Tibial artery (tissue), 4 donors: ENCODE results near the gene CLCN7.

ENCODE experiments used
- DNase-seq, 2 donors: peaks; one replicate each; pipeline ENCODE4 v3.0.0-alpha.2; 2019
- H3K27ac ChIP-seq, 2 donors: fragments of 200-600 bp; sonication (generic) in 1 of 2; 1 replicate in 1 of 2; 2 replicates in 1 of 2; pipeline ENCODE4 v1.5.1; 2018 to 2019; ENCODE audit warnings: mild to moderate bottlenecking in 1 of 2
- H3K27me3 ChIP-seq, 2 donors: fragments of 200-600 bp; sonication (generic) in 1 of 2; one replicate each; pipeline versions ENCODE4 v1.5.1 to v1.6.0; 2016 to 2019
- H3K36me3 ChIP-seq, 3 donors: fragments of 200-600 bp; sonication (generic) in 2 of 3; one replicate each; pipeline ENCODE4 v1.5.1; 2016 to 2019; ENCODE audit warnings: mild to moderate bottlenecking in 2 of 3
- H3K4me1 ChIP-seq, 4 donors: fragments of 200-600 bp; sonication (generic) in 2 of 4; 1 replicate in 3 of 4; 2 replicates in 1 of 4; pipeline ENCODE4 v1.5.1; 2016 to 2019
- H3K4me3 ChIP-seq, 2 donors: fragments of 200-600 bp; sonication (generic) in 1 of 2; 1 replicate in 1 of 2; 2 replicates in 1 of 2; pipeline ENCODE4 v1.5.1; 2018 to 2019; ENCODE audit warnings: mild to moderate bottlenecking in 2 of 2
- H3K9me3 ChIP-seq, 3 donors: fragments of 200-600 bp; sonication (generic) in 1 of 3; one replicate each; pipeline ENCODE4 v1.5.1; 2016 to 2019
- intact Hi-C: fragments of 100-400 bp; cut with DNase I; formaldehyde crosslinking; loops from one replicate; pipeline ENCODE4 v1.15.0; 2023; ENCODE audit warnings: low total_unique reads
- TF ChIP-seq, protein P1 (sequence below), 2 experiments: fragments of 200-600 bp in 1 of 2; fragments of 450-650 bp in 1 of 2; IDR thresholded peaks; one replicate each; pipeline ENCODE4 v1.5.1; 2017 to 2019; ENCODE audit warnings: antibody characterized with exemption in 2 of 2, mild to moderate bottlenecking in 1 of 2, moderate library complexity in 1 of 2

Gene CLCN7

DNA sequence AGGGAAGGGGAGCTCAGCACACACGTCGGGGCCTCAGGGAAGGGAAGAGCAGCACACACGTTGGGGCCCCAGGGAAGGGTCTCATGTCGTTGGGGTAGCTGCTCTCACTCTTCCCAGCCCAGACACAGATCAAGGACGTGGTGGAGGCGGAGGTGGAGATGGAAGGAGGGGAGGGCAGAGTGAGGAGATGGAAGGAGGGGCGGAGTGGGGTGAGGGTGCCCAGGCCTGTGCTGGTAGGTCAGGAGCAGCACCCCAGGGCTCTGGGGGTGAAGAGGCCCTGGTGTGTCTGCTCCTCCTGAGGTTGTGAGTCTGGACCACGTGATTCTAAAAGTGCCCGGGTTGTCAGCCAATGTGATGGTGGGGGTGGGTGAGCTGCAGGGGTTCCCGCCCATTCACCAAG is 14.9 kb downstream of the CLCN7 start:
- intact Hi-C loops: loop anchor here (5.0 kb wide), 1 partner anchor 707 kb away; no protein-coding TSS in a partner anchor
- H3K36me3 ChIP-seq: peaks cover 42 to 86% (median 57%) of the 10 kb centered on the region in 3 donors
- H3K27me3 ChIP-seq: no peaks in the 10 kb centered on the region
- H3K9me3 ChIP-seq: no peaks in the 10 kb centered on the region
- DNase-seq: no peak
- TF ChIP-seq, protein P1, sequence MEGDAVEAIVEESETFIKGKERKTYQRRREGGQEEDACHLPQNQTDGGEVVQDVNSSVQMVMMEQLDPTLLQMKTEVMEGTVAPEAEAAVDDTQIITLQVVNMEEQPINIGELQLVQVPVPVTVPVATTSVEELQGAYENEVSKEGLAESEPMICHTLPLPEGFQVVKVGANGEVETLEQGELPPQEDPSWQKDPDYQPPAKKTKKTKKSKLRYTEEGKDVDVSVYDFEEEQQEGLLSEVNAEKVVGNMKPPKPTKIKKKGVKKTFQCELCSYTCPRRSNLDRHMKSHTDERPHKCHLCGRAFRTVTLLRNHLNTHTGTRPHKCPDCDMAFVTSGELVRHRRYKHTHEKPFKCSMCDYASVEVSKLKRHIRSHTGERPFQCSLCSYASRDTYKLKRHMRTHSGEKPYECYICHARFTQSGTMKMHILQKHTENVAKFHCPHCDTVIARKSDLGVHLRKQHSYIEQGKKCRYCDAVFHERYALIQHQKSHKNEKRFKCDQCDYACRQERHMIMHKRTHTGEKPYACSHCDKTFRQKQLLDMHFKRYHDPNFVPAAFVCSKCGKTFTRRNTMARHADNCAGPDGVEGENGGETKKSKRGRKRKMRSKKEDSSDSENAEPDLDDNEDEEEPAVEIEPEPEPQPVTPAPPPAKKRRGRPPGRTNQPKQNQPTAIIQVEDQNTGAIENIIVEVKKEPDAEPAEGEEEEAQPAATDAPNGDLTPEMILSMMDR (IDR thresholded peaks at IDR 0.05): no peak
- H3K4me1 ChIP-seq: no peaks in the 10 kb centered on the region
- H3K4me3 ChIP-seq: no peak overlapping the region
- H3K27ac ChIP-seq: no peak overlapping the region

DNA sequence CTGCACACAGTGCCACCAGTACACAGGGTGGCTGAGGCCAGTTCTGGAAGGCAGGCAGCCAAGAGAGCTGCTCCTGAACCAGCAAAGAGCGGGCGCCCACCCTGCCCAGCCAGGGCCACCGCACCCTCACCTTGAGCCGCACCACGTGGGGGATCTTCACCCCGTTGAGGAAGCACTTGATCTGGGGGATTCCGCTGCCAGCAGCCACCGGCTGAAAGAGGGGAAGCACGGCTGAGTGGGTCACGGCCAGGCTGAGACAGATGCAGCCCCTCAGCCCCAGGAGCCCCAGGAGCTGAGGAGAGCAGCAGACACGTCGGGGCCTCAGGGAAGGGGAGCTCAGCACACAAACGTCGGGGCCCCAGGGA is 15.9 kb downstream of the CLCN7 start:
- no peak for DNase-seq
- no peaks in the 10 kb centered on the region for H3K27me3 ChIP-seq
- H3K4me3 ChIP-seq: no peak overlapping the region
- no peak overlapping the region for H3K27ac ChIP-seq
- TF ChIP-seq, protein P1 (IDR thresholded peaks at IDR 0.05): no peak
- H3K9me3 ChIP-seq: no peaks in the 10 kb centered on the region
- intact Hi-C loops: no loop called here
- no peaks in the 10 kb centered on the region for H3K4me1 ChIP-seq
- H3K36me3 ChIP-seq: peaks cover 48 to 86% (median 67%) of the 10 kb centered on the region in 3 donors

DNA sequence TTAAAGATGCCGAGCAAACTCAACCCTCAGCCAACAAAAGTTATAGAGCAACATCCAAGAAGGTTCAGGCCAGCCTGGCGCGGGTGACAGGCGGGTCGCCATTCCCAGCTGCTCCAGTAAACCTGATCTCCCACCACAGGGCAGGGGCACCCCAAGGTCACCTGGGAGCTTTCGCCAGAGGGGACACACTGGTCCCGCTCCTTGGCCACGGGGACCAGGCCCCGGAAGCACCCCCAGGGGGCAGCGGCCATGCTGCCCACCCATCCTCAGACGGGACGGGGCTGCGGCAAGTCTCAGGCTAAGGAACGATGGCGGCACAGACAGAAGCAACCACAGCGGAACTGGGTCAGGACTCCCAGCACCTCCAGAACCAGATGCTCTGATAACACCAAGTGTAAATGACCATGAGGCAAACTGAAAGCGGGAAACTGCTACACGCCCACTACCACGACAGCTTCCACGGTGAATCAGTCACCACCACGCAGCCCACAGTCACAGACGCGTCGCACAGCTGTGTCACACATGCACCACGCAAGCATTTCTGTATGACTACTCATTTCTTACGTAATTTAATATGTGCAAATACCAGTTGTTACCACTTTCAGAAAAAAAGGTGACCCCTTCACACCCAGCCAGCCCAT is 16.4 kb downstream of the CLCN7 start:
- H3K4me1 ChIP-seq: no peaks in the 10 kb centered on the region
- H3K27ac ChIP-seq: no peak overlapping the region
- intact Hi-C loops: no loop called here
- H3K36me3 ChIP-seq: peaks cover 53 to 86% (median 72%) of the 10 kb centered on the region in 3 donors
- H3K27me3 ChIP-seq: no peaks in the 10 kb centered on the region
- TF ChIP-seq, protein P1 (IDR thresholded peaks at IDR 0.05): no peak
- H3K9me3 ChIP-seq: no peaks in the 10 kb centered on the region
- no peak for DNase-seq
- no peak overlapping the region for H3K4me3 ChIP-seq

DNA sequence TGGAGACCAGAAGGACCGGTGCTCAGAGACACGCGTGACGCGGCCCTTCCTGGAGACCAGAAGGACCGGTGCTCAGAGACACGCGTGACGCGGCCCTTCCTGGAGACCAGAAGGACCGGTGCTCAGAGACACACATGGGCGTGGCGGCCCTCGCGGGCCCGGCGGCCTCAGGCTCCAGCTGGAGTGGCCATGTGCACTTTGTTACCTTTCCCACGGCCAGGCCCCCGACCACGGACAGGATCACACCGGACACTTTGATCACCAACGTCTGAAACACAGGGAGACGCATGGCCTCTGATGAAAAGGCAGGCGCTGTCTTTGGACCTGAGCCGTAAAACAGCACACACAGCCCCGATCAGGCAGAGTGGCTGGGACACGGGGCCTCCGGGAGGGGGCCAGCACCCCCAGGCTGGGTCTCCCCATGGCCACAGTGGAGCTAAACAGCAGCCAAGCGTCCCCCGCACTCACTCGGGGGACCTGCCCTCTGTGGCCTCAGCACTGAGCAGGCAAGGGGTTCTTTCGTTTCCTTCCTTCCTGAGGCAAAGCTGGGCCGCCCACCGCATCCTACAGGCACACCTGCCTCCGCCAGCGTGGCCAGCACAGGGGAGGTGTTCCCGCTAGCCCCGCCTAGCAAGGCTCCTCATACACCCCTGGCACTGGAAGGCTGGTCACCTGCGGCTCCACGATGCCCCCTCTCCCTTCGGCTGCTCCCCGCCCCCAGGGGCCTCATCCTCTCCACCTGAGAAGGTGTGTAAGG is 17.2 kb downstream of the CLCN7 start:
- TF ChIP-seq, protein P1 (IDR thresholded peaks at IDR 0.05): no peak
- Histone ChIP-seq H3K9me3 (no peaks in the 10 kb centered on the region), H3K4me3 (no peak overlapping the region), H3K36me3 (peaks cover 61 to 88% (median 80%) of the 10 kb centered on the region in 3 donors), H3K27me3 (no peaks in the 10 kb centered on the region), H3K4me1 (no peaks in the 10 kb centered on the region), H3K27ac (no peak overlapping the region)
- no peak for DNase-seq
- intact Hi-C loops: no loop called here

DNA sequence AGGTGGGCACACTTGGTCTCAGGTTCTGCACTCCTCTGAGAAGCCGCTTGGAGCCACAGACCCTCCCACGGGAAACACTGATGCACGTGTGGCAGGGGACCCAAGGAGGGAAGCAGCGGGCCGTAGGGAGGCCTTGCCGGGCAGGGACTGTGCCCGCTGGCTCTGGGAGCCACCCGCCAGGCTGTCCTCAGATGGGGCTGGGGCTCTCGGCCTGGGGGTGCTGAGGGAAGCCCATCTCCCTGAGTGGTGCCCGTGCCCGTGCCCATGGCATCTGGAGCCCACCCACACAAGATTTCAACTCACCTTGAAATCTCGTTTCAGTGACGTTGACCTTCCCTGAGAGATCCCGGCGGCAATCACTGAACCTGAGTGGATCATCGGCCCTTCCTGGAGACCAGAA is 17.9 kb downstream of the CLCN7 start:
- no peaks in the 10 kb centered on the region for H3K4me1 ChIP-seq
- TF ChIP-seq, protein P1 (IDR thresholded peaks at IDR 0.05): no peak
- H3K36me3 ChIP-seq: peaks cover 68 to 94% (median 87%) of the 10 kb centered on the region in 3 donors
- no peaks in the 10 kb centered on the region for H3K27me3 ChIP-seq
- no peak overlapping the region for H3K4me3 ChIP-seq
- no peaks in the 10 kb centered on the region for H3K9me3 ChIP-seq
- DNase-seq: no peak
- H3K27ac ChIP-seq: no peak overlapping the region
- intact Hi-C loops: no loop called here
